Stimulated activated CD8-positive, alpha-beta memory T cell treated with anti-CD3 and anti-CD28 coated beads, Interleukin-4, amount 100 ng/mL, for 48 hours (primary cell): ENCODE results near the gene PTPRG.
"Not testable (repeated sequence)": the region's sequence is repeated elsewhere in the genome, so short reads cannot be mapped to it uniquely, and the experiment has no call there.

ENCODE experiments used
- DNase-seq: peaks from one replicate; pipeline ENCODE4 v3.0.0-alpha.2; 2020

Gene PTPRG

DNA sequence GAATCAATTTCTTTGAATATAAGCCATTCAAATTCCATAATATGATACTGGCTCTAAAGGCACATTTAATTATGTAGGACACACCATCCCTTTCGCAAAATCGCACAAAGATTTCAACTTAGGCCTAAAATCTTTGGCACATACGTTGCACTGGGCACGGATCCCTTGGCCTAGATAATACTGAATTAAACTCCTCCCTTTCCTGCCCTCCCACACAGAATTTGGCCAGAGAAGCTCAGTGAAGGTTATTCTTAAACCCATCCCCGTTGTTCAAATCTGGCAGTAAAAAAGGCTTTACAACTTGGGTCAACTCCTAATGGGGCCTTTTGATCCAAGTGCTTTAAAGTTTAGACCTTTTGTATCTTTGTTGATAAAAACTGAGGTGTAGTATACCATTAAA, 247.2 kb downstream of the PTPRG start:
- DNase-seq: no peak

DNA sequence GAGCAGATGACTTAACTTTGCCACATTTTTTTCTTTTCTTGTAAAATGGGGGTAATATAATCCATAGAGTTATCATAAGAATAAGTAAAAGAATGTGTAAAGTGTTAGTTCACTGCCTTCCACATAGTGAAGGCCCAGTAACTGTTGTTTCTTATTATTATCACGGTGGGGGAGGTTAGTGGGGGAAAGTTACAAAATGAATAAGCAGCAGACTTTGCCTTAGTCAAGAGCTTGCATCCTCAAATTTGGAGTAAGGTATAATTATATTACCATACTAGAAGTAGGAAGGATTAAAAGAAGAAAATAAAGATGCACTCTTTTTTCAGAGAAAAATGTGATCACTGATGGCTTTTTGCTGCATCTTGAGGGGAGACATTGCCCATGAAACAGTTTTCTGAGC, 247.6 kb downstream of the PTPRG start:
- no peak for DNase-seq

DNA sequence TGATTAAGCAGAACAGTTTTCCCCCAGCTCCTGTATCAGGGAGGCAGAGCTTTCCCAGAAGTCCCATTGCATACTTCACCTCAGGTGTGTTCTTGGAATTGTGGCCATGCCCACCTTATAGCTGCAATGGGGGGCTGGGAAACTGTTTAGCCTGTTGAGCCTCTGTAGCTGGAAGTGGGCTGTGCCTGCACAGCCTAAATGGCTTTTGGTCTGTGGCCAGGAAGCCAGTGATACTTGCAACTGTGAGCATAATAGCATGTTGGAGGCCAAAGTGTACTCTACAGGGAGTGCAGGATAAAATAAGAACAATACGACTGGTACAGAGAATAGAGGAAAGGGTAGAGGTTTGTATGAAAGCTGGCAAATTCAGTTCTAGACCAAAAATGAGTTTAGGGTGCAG, 248.5 kb downstream of the PTPRG start:
- DNase-seq: no peak

DNA sequence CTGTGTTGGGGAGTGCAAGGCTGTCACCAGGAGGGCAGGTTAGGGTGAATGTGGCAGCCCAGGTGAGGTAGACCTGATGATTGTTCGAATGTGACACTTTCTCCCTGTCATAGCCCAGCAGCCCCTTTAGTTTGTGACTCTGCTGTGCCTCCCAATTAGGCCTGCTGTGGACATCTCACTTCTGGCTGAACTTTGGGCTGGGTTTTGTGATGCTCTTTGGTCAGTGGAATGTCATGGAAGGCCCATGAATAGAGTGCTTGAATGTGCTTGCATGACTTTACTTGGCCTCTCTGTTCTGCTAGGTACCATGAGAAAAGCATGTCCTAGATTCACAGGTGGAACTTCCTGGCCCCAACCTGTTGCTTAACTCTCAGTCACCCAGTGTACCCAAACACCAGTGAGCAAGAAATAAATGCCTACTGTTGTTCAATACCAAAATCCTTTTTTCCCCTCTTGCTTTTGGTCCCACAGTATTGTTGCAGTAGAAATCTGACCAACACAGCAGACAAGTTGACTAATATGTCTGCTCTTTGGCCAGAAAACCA, 249.7 kb downstream of the PTPRG start:
- DNase-seq: no peak

DNA sequence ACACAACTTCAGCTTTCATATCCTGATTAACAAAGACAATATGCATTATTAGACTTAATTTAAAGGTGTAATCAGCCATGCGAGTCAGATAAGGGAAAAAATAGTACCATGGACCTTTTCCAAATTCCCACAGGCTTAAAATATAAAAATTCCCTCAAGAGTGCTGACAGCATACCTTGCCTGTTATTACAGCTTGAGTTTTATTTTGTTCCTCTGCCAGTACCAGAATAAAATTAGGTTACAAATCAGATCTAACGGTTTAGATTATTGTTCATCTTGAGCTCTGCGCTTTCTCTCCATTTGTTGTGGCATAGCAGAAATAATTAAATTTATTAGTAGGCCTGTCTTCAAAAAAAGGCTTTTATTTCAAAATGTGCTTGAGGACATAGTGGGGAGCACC, 250.3 kb downstream of the PTPRG start:
- no peak for DNase-seq

DNA sequence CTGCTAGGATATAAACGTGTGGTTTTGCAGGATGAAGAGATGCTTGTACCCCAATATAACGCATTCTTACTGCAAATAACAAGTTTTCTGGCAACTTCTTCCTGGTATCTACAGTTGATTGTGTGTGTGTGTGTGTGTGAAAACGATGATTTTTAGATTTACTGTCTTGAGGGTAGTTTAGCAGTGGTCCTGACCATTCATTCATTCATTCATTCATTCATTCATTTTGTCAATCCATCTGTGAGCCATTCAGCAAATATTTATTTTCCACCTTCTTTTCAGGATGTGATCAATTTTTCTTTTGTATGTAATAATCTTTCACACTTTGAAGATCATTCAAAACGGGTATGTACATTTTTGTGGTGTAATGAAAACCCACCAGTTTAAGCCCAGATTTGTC, 250.7 kb downstream of the PTPRG start:
- no peak for DNase-seq

DNA sequence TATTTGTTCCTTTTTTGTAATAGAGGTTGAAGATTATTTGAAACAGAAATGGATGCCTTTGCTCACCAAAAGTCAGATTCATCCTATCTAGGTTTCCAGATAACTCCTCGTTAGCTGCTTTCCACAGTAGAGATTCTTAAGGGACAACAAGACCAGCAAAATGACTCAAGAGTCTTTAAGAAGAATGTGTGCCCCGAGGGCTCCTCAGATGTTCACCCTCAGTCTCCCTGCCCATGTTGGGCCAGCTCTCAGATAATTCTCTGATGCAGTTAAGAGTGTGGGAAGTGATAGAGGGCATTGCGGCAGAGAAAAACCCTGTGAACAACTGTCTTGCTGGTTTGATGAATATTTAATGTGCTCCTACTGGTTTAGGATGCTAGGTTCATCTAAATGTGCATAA, 251.1 kb downstream of the PTPRG start:
- no peak for DNase-seq

DNA sequence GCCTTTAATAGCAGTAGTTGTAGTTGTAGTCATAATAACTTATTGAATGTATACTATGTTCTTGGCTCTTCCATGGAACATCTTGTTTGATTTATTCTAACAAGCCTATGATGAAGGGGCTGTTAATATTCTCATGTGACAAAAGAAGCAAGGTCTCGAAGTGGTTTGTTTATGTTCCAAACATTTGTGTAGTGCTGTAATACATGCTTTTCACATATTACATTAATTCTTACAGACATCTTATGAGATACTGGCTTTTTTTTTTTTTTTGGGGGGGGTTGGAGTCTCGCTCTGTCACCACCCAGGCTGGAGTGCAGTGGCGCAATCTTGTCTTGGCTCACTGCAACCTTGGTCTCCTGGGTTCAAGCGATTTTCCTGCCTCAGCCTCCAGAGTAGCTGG, 252.3 kb downstream of the PTPRG start:
- no peak for DNase-seq

DNA sequence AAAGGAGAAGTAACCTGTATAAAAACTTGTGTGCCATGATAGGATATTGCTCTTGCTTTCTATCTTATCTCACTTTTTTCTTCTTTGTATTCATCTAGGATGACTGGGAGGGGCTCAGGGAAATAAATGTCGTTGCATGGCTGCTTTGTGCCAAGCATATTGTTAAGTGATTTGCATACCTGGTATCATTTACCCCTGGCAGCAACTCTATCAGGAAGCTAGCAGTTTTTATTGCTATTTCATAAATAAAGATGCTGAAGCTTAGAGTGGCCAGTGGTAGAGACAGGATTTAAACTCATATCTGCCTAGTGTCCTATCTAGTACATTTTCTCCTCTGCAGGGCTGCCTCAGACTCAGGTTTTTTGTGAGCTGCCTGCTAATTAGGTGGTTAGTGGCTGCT, 253.3 kb downstream of the PTPRG start:
- no peak for DNase-seq

DNA sequence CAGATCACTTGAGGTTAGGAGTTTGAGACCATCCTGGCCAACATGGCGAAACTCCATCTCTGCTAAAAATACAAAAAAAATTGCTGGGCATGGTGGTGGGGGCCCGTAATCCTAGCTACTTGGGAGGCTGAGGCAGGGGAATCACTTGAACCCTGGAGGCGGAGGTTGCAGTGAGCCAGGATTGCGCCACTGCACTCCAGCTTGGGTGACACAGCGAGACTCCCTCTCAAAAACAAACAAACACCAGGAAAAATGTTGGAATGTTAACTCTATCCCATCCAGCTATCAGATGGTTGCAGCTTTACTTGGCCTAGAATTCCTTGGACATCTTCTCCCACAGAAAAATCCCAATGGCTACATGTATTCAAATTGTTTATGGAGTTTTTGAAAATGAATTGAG, 254.9 kb downstream of the PTPRG start:
- not testable (repeated sequence) for DNase-seq

DNA sequence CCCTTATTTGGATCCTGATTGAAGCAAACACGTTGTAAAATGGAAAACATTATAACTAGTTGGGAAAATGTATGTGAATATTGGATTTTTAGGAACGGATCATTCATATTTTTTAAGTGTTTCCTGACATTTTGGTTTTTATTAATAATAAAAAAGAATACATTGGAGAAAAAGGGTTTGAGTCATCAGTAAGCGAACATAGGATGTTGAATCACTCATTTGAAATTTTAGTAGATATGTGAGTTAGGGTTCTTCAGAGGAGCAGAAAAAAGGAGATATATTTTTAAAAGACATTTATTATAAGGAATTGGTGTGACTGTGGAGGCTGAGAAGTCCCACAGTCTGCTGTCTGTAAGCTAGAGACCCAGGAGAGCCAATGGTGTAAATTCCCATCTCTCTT, 258.5 kb downstream of the PTPRG start:
- no peak for DNase-seq

DNA sequence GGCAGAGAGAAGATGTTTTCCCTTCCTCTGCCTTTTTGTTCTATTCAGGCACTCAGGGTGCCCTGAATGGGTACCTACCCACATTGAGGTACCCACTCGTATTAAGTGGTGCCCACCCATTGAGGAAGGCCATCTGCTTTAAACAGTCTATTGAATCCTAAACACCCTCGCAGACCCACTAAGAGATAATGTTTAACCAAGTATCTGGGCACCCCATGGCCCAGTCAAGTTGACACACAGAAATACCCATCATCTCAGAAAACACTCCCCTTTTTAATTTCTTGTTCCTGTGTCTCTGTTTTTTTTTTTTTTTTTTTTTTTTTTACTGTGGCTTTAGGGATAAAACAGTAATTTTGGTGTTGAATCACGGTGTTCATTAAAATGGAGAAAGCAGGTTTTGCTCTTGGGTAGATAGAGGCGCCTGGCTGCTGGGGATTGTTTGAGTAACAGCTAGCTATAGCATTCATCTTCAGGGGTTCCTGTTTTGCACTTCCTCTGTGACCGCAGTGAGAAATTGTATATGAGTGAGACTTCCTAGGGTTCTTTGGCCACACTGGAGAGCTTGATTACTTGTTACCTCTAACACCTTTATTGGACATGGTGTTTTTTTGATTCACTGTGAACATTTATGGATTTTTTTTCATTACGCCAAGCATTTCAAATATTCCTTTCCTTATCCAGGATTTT, 259.1 kb downstream of the PTPRG start:
- DNase-seq: no peak

DNA sequence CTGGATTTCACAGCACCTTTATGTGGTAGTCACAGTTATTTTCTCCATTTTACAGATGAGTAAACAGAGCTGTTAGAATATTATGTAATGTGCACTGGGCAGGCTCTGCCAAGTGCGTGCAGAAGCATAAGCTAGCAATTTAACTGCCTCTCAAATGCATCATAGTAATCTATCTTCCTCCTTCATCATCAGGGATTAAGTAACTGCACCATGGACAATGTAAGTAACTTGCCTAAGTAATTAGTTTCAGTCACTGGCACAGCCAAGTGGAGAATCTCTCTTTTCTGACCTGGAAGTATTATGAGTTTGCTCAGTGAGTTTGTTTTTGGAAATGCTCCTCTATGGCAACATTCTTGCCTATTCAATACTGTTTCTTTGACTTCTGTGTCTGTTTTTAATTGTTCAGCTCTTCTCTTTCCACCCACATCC, 260.5 kb downstream of the PTPRG start:
- no peak for DNase-seq

DNA sequence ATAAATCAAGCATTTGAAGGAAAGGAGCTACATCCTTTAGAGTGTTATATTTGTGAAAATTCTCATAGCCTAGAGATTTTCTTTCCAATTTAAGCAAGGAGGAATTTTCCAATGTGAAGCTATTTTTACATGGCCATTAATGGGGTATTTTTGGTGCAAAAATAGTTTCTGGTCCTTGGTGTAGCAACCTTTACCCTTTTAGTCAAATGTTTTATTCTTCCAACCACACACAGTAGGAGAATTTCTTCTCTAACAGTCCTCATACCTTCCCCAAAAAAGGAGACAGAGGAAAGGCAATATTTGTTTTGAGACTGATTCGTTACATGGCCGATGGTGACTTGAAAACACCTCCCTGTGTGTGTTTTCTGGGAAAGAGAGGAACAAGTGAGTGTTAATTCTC, 261.2 kb downstream of the PTPRG start:
- DNase-seq: no peak

DNA sequence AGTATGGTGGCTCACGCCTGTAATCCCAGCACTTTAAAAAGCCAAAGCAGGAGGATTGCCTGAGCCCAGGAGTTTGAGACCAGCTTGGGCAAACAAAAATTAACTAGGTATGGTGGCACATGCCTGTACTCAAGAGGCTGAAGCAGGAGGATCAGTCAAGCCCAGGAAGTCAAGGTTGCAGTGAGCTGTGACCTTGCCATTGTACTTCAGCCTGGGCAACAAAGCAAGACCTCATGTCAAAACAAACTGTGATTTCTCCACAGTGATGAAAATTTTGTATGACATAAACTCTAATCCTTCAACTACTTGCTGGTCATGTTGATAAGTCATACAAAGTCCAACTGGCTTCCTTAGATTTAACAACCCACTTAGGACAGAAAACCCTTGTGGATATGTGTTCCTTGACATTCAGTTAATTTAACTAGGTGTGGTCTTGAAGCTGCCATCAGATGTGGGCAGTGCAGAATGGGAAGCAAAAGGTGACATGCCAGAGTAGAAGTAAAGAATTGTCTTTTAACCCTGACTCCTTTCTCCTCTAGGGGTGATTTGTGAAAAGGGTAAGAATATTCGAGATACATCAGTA, 263.3 kb downstream of the PTPRG start:
- no peak for DNase-seq

DNA sequence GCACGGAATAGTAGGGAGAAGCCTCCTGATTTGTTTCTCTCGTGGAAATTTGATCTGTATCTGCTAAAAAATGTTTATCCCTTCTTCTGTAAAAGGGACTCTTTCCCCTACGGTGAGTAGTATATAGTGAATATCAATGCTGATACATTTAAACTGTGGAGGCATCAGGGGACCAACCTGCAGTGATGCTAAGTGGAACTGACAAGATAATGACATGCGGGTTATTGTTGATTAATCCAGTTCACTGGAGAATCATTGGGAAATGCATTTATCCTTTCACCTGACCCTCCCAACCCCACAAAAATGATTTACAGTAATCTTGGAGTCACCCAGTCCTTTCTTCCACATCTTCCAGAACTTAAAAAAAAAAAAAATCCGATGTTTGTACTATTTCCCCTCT, 264.8 kb downstream of the PTPRG start:
- DNase-seq: no peak

DNA sequence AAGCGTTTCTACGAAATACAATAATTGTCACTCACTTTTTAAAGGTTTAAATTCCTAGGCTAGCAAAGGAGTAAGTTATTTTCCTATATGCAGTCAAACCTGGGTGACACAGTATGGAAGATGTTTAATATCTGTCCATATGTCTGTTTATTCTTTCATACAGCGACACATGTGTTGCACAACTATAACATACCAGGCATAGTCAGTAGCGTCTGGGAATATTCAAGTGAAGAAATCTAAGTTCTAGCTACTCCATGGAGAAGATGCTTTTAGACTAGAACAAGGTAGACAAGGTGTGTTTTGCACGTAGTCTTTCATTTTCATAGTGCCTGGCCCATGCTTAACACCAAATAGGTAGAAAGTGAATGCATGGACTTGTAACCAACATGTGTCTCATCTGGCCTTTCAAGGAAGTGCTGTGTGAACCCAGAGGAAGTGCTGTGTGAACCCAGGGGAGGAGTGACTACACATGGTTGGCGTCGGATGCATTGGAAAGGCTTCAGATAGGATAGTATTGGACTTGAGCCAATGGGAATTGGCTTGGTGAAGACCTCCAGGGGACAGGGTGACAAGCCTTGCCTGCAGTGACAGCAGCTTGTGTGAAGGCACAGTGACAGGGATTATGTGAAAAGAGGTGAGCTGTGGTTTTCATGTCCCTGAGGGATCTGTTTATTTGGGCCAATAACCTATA, 267.0 kb downstream of the PTPRG start:
- DNase-seq: no peak

DNA sequence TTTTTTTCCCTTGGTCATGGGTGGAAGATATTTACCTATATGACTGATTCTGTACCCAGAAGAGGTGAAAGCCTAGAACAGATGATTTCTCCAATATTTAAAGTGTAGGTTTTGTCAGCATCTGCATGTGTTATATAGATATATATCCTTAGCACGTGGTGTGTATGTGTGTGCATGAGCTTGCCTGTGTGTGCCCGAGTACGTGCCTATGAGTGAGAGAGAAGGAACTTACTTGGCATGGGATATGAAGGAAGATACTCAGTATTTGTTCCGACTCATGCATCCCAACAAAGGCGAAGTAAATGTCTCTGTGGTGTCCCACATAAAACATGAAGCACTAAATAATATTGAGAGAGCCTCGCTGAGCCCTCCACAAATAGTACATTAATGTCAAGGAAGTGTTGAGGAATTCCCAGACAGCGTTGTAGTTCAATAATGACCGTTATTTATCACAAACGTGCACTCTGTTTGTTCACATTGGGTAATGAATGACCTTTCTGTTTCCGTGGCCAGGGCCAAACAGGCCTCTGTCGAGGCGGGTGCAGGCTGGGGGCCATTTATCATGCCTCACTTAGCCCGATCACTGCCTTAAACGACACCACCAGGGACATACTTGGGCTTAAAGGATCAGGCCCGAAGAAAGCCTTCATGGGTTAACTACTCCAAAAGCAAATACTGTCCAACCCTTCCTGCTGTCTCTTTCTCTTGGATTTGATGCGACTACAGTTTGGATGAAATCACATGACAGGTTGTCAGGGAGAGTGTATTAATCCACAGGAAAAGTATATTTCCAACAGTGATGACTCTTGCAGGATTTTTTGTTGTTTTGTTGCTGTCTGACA, 267.7 kb downstream of the PTPRG start:
- DNase-seq: no peak

DNA sequence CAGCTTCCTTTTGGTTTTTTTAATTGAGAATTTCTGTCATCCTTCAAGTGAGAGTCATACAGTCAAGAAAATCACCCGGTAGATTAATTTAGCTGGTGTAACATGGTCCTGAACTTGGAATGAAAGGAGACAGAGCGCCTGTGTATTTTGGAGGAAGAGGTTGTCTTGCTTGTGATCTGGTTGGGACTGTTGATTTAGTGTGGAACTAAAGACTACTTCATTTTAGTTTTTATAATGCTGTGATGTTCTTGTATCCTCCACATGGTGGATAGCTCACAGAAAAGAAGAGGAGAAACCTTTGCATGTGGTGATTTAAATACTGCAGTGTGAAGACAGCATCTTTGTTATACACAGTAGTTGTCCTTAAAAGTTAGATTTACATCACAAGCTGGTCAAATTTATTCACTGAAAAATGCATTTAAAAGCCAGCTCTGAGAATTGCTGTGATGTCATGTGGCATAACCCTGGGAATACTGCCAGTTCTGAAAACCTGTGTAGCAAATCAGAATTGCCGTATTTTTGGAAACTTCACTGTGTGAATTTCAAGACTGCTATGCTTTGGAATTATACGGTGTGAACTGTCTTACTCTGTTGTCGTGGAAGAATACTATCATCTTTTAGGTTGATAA, 268.5 kb downstream of the PTPRG start:
- no peak for DNase-seq

DNA sequence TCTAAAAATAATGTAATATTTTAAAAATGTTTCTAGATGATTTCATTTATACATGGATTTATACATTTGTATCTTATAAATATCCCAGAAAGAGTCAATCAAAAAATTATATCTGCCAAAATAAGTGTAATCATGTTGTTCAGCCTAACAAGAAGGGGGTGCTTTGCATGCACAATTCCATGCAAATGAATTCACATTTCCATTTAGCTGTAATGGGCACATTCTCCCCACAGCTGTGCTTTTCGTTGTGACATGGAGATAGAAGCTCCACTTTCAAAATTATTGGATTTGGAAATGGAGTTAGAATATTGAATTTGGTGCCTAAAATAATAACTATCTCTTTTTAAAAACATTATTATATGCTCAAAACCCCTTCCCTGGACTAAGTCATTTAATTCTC, 270.6 kb downstream of the PTPRG start:
- DNase-seq: no peak

DNA sequence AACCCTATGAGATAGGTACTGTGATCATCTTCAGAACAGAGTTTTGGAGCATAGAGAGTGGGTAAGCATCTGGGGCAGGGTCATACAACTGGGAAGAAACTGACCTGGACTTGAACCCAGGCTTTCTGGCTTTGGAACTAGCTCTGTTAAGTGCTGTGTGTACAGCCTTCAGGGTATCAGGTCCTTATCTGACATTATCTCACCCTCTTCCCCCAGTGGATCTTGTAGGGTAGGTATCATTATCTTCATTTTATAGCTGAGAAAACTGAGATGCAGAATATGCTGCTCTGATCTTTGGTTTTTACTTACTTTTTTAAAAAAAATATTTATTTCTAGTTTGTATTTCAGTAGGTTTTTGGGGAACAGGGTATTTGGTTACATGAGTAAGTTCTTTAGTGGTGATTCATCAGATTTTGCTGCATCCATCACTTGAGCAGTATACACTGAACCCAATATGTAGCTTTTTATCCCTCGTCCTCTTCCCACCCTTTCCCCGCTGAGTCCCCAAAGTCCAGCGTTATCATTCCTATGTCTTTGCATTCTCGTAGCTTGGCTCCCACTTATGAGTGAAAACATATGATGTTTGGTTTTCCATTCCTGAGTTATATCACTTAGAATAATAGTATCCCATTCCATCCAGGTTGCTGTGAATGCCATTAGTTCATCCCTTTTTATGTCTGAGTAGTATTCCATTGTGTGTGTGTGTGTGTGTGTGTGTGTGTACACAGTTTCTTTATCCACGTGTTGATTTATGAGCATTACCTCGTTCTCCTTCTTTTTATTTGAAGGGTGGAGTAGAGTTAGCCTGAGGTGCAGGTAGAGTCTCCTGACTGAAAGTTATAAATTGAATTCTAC, 271.2 kb downstream of the PTPRG start:
- no peak for DNase-seq

DNA sequence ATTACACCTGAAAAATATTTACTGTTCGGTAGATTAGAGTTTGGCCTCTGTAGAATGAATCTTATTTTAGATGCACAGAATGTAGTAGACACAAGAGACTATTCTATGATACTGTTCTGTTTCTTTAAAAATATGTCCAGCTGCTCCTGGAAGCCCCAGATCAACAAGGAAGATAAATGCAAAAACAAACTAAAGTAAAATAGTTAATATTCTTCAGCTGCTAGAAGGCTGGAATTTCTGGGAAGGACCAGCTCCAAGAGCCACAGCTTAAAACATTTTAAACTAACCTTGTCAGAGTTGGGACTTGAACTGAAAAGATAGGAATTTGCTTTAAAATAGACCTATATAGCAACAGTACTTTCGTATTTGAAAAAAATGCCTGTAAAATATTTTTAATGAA, 277.9 kb downstream of the PTPRG start:
- no peak for DNase-seq
